Neural progenitor cell (in vitro differentiated cells): Measurements from ENCODE around the gene PDLIM4.

ENCODE experiments used
- EZH2 ChIP-seq: fragments of 200-600 bp; sonication (generic); IDR thresholded peaks from 2 replicates; pipeline ENCODE4 v1.6.1; 2017; ENCODE audit warnings: antibody characterized with exemption, mild to moderate bottlenecking, moderate library complexity
- TF ChIP-seq, protein P1 (sequence below): fragments of 200-600 bp; sonication (generic); IDR thresholded peaks from 2 replicates; pipeline ENCODE4 v1.5.1; 2017; ENCODE audit warnings: antibody characterized with exemption, mild to moderate bottlenecking

DNA sequence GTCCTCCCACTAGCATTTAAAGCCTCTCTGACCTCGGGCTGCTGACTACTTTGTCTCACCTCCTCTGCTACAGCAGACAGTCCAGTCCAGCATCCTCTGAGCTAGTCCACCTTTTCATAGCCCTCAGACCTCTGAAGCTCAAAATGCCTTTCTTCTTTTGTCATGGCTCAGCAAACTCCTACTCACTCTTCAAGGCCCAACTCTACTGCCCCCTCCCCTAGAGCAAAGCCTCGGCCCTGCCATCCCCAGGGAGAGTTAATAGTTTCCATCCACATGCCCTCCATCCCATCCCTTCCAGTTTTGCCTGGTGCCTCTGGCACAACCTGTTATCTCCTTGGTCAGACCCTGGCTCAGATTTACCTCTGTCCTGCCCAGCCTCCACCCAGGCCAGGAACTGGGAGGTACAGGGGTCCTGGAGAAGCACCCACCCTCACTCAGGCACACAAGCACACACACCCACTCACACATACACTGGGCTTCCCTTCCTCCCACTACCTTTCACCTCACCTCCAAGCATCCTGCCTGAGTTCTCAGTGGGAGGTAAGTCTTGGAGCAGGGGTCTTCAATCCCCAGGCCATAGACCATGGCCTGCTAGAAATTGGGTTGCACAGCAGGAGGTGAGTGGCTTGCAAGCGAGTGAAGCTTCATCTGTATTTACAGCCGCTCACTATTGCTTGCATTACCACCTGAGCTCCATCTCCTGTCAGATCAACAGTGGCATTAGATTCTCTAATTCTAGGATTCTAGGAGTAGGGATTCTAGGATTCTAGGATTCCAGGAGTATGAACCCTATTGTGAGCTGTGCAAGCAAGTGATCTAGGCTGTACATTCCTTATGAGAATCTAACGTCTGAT lies 18.1 kb downstream of the PDLIM4 start:
- TF ChIP-seq, protein P1, sequence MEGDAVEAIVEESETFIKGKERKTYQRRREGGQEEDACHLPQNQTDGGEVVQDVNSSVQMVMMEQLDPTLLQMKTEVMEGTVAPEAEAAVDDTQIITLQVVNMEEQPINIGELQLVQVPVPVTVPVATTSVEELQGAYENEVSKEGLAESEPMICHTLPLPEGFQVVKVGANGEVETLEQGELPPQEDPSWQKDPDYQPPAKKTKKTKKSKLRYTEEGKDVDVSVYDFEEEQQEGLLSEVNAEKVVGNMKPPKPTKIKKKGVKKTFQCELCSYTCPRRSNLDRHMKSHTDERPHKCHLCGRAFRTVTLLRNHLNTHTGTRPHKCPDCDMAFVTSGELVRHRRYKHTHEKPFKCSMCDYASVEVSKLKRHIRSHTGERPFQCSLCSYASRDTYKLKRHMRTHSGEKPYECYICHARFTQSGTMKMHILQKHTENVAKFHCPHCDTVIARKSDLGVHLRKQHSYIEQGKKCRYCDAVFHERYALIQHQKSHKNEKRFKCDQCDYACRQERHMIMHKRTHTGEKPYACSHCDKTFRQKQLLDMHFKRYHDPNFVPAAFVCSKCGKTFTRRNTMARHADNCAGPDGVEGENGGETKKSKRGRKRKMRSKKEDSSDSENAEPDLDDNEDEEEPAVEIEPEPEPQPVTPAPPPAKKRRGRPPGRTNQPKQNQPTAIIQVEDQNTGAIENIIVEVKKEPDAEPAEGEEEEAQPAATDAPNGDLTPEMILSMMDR, result no peak
- TF ChIP-seq EZH2, result no peak
